HG02571 (cell line): ENCODE data around the gene AP2A2.

Source experiments
- ATAC-seq: cut with Tn5 transposase; IDR thresholded peaks from one replicate; pipeline ENCODE4 v1.9.1; 2021; ENCODE audit warnings: mild to moderate bottlenecking, moderate library complexity; ENCODE audit not compliant: unreplicated experiment

The AP2A2 gene

DNA sequence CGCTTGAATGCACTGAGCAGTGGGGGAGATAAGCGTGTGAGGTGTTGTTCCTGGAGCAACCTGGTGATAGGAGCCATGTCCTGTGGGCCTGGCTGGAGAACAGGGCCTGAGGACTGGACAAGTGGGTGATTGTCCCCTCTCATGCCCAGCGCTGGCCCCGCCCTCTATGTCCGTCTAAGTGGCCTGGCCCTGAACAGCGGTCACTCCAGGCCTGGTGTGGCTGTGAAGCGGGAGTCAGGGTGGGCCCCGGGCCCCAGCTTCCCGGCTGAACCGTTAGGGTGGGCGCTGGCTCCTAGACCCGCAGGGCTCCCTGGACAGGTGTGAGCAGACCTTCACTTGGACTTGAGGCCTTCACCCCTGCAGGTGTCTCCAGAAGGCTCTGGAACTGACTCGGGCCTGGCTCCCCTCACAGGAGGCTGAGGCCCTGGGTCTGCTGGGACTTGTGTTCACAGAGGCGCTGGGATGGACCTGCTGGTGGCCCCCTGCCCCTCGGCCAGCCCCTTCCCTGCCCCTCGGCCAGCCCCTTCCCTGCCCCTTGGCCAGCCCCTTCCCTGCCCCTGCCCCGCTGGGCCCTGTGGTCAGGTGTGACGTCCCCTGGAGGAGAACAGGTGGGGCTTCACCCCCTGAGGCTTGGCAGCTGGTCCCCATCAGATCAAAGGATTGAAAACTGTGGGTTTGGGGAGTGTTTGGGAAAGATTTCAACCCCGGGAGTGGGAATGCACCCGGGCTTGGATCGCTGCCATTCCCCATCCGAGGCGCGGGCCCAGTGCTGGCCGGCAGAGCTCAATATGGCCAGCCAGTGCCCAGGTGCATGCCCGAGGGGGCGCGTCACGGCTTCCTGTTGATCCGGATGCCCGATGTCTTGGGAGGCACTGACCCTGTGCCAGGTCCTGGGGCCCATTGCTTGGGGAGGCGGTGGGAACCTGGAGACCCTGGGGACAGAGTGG lies 114.1 kb downstream of the AP2A2 start:
- no peak for ATAC-seq

- no peak for ATAC-seq
These were observed 114.9 kb downstream of the AP2A2 start for GRCh38 chr11:1040428-1041148.

GRCh38 chr11:1041149-1041467 lies 115.4 kb downstream of the AP2A2 start:
- no peak for ATAC-seq

GRCh38 chr11:1041471-1041870 lies 115.8 kb downstream of the AP2A2 start:
- ATAC-seq = no peak

GRCh38 chr11:1041936-1042608 lies 116.4 kb downstream of the AP2A2 start:
- no peak for ATAC-seq

- no peak for ATAC-seq
These were observed 117.2 kb downstream of the AP2A2 start for GRCh38 chr11:1042626-1043562.

GRCh38 chr11:1043563-1044096 lies 118.0 kb downstream of the AP2A2 start:
- no peak for ATAC-seq

DNA sequence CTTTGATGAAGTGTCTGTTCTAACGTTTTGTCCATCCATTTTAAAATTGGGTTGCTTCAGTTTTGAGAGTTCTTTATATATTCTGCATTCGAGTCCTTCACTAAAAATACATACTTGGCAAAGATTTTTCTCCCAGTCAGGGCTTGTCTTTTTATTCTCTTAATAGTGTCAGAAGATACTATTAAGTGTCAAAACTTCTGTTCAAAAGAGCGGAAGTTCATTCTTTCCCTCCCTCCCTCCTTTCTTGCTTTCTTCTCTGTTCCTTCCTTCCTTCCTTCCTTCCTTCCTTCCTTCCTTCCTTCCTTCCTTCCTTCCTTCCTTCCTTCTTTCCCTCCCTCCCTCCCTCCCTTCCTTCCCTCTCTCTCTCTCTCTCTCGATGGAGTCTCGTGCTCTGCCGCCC lies 118.5 kb downstream of the AP2A2 start:
- ATAC-seq = no peak

- ATAC-seq = no peak
These were observed 122.0 kb downstream of the AP2A2 start for GRCh38 chr11:1047595-1048156.

DNA sequence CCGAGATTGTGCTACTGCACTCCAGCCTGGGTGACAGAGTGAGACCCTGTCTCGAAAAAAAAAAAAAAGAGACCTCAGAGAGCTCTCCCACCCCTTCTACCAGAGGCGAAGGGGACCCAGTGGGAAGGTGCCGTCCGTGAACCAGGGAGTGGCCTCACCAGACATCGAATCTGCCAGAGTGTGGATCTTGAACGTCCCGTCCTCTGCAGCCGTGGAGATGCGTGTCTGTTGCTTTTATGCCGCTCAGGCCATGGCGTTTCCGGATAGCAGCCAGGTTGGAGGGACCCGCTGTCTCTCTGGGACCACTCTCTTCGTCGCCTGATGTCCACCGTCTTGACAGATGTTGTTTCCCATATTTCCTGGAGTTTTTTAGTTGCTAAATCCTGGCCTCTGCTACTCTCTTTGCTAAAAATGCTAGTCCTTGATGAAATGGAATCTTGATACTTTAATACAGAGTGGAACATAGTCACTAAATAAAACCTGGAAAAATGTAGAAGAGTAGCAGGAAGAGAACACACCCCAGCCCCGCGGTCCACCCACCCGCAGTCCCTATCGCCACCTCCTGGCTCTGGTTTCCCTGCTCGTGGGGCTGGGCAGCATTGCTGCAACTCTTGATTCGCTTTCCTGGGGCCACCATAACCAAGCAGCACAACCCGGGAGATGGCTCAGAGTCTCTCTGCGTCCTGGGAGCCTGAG lies 122.9 kb downstream of the AP2A2 start:
- ATAC-seq = no peak

- no peak for ATAC-seq
These were observed 123.4 kb downstream of the AP2A2 start for GRCh38 chr11:1049071-1049405.

DNA sequence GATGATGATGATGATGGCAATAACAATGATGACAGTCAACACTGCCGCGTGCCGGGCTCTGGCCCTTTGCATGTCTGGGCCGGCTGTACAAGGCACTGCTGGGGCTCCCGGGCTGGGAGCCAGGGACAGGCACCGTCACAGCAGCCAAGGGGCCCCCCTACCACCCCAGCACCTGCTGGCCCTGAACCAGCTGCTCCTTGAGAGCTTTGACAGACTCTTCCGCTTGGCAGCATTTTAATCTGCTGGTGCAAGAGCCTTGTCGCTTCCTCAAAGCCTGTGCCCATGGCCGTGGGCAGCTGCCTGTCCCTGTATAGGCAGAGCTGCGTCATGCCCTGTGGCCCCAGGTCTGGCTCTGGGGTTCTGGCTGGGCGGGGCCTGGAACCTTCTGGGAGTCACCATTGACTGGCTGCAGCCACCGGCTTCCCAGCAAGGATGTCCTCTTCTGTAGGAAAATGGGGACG lies 123.8 kb downstream of the AP2A2 start:
- ATAC-seq = no peak

- ATAC-seq = no peak
These were observed 124.4 kb downstream of the AP2A2 start for GRCh38 chr11:1049911-1050580.

- peak; percentile 68 for ATAC-seq
These were observed 125.1 kb downstream of the AP2A2 start for GRCh38 chr11:1050581-1051355.

DNA sequence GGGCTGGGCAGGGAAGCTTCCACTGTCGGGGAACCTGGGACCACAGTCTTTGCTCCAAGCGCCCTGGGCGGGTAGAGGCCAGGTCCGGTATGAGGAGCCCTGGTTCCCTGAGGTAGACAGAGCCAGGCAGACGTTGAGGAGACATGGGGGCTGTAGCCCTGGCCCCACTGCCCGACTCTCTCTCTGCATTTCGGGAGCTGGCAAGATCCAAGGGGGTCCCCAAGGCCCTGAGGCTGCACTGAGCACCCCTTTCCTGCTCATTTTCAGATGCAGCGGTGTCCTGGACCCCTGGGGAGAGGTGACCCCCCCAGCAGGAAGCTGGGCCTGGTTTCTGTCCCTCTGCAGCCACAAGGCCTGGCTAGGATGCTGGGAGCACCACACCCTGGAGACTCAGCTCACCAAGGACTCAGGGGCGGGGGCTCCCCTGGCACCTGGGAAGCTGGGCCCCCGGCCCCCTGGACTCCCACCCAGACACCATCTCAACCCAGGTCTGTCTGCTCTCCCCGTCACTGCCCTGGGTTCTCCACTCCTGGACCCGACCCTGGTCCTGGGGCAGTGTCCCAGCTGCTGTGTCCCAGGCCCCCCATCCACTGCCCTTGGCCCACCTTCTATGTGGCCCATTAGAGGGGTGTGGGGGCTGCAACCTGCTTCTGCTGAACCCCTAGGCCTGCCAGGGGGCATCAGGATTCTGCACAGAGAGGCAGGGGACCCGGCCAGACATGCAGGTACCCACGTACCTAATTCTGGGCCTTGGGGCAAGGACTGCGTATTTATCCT lies 125.9 kb downstream of the AP2A2 start:
- no peak for ATAC-seq

DNA sequence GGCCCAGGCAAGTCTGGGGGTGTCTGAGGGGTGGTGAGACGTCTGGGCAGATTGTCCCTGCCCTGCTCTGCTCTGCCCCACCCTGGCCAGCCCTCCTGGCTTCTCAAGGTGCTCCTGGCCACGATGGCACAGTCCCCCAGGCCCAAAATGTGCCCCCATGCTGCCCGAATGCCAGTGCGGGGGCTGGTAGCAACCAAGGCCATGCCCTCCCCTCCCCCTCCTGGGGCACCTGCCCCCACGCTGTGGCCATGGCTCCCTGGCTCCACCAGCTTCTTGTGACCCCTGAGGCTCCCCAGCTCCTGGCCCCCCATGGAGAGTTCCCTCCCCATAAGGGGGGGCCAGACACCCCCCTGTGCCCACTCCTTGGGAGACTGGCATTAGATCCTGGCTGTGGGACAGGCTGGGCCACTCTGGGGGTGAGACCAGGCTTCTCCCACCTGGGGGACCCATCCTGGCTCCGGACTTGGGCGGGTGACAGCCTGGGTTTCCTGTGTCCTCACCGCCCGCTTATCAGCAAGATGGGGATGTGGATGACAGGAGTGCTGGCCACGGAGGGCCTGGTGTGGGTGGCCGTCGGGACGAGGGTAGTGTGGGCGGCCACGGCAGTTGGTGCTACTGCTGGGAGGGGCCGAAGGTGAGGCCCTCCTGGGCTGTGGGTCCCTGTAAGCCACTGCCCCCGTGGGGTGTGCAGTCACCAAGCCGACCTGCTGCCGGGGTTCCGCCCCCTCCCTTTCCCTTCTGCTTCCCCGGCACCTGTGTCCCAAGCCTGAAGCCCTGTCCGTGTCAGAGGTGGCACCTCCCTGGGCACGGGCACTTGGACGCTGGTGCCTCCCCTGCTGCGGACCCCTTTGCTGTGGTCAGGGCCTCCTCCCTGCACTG lies 126.7 kb downstream of the AP2A2 start:
- ATAC-seq = no peak
